ENCODE data around the gene NDUFA8. TPM values are rescaled to one million over a fixed set of nuclear protein-coding genes. Genes with fewer than 3 reads are reported as not detected.

The NDUFA8 gene
- polyA plus RNA-seq, 1 experiment, result 52.4 TPM

DNA sequence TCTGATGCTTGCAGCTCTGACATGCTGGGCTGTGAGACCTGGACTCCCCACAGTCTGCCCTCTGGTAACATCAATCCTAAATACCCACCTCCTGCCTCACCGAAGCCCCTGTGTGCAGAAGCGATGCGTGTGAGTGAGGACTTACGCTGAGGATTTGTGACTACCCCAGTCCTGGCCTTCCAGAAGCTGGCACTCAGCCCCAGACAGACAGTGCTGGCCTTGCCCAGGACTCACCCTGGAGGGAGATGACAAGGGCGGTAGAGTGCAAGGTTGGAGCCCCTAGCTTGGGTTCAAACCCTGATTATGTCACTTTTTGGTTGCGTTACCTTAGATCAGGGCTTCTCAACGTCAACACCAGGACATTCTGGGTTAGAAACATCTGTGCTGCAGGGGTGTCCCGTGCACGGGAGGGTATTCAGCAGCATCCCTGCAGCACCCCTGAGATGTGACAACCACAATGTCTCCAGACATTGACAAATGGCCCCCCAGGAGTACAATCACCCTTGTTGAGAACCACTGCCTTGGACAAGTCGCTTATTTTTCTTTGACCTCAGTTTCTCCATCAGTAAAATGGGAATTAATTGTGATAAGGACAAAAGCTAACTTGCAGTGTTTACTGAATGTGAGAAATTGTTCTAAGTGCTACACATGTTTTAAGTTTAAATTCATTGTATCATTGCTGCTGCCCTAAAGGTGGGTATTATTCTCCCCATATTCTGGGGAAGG lies 43.0 kb downstream of the NDUFA8 start:
- TF ChIP-seq, protein P1, sequence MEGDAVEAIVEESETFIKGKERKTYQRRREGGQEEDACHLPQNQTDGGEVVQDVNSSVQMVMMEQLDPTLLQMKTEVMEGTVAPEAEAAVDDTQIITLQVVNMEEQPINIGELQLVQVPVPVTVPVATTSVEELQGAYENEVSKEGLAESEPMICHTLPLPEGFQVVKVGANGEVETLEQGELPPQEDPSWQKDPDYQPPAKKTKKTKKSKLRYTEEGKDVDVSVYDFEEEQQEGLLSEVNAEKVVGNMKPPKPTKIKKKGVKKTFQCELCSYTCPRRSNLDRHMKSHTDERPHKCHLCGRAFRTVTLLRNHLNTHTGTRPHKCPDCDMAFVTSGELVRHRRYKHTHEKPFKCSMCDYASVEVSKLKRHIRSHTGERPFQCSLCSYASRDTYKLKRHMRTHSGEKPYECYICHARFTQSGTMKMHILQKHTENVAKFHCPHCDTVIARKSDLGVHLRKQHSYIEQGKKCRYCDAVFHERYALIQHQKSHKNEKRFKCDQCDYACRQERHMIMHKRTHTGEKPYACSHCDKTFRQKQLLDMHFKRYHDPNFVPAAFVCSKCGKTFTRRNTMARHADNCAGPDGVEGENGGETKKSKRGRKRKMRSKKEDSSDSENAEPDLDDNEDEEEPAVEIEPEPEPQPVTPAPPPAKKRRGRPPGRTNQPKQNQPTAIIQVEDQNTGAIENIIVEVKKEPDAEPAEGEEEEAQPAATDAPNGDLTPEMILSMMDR (IDR thresholded peaks at IDR 0.05; ENCODE audit: insufficient read depth, low read depth, low read length), result no peak
- Histone ChIP-seq H3K36me3 (ENCODE audit: control insufficient read depth, insufficient read depth, low read length) (no peaks in the 10 kb centered on the region), H3K27me3 (ENCODE audit: control insufficient read depth, insufficient read depth, low read length) (peaks cover 16% of the 10 kb centered on the region), H3K4me3 (ENCODE audit: low read depth, low read length) (no peak overlapping the region)
- DNase-seq (ENCODE audit: low read depth), result no peak
- POLR2A ChIA-PET, result no interaction called here
- CTCF ChIA-PET, result interaction anchor here (1.3 to 3.1 kb wide), 6 partner anchors 14 to 429 kb away, joined by 3 to 34 read pairs (median 6); no protein-coding TSS in a partner anchor

DNA sequence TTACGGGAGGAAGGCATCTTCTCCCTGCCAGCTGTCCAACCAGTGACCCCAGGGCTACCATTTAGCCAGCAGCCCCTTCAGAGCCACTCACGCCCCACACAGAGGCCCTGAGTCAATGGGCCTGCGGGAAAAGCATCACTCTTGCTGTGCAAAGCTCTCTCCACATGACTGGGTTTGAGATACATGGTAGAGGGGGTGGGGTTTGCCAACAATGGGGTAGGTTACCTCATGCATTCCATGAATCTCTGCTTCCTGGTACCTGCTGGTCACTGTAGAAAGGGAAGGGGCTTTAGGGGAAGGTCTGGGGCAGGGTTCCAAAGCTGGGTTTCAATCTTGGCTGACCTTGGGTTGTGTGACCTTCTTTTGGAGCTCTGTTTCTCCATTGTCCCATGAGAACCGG lies 43.5 kb downstream of the NDUFA8 start:
- TF ChIP-seq, protein P1 (IDR thresholded peaks at IDR 0.05; ENCODE audit: insufficient read depth, low read depth, low read length), result no peak
- no peaks in the 10 kb centered on the region for H3K36me3 ChIP-seq (ENCODE audit: control insufficient read depth, insufficient read depth, low read length)
- POLR2A ChIA-PET, result no interaction called here
- no peak for DNase-seq (ENCODE audit: low read depth)
- CTCF ChIA-PET, result interaction anchor here (0.9 to 3.1 kb wide), 11 partner anchors 9 to 429 kb away, joined by 3 to 34 read pairs (median 4); no protein-coding TSS in a partner anchor
- H3K4me3 ChIP-seq (ENCODE audit: low read depth, low read length), result no peak overlapping the region
- H3K27me3 ChIP-seq (ENCODE audit: control insufficient read depth, insufficient read depth, low read length), result peaks cover 16% of the 10 kb centered on the region

DNA sequence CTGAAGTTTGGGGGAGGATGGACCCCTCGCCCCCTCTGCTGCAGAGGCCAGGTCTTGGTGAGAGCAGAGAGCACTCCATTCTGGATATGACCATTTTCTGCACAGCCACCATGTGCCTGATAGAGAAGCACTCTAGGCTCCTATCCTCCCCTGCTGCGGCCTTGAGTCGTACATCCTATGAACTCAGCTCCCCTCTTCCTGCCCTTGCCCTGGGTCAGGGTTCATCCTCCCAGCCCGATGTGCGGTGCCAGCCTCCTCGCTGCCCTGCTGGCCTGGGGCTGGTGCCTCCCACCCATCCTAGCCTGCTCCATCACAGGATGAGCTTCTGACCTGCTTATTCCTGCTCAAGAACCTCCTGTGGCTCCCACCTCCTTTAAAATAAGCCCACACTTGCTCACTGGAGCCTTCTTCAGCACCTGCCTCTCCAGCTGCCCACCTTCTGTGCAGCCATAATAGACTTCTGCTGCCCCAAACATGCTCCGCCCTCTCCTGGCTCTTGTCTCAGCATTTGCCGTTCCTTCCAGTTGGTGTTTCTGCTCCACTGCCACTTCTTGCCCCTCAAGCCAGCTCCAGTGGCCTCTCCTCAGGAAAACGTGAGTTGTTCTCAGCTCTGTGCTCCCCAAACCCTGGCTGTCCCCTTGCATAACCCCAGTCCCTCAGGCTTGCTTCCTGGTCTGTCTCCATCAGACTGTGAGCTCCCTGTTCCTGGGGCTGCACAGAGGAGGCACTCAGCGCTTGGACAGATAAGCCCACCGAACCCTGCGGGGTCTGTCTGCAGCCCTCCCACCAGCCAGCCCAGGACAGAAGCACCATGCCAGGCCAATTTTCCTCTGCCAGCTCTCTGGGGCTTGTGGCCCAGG lies 44.2 kb downstream of the NDUFA8 start:
- no peak overlapping the region for H3K4me3 ChIP-seq (ENCODE audit: low read depth, low read length)
- TF ChIP-seq, protein P1 (IDR thresholded peaks at IDR 0.05; ENCODE audit: insufficient read depth, low read depth, low read length), result no peak
- H3K36me3 ChIP-seq (ENCODE audit: control insufficient read depth, insufficient read depth, low read length), result no peaks in the 10 kb centered on the region
- ChIA-PET POLR2A (no interaction called here), CTCF (interaction anchor here (0.9 to 3.1 kb wide), 11 partner anchors 8 to 428 kb away, joined by 3 to 34 read pairs (median 4); no protein-coding TSS in a partner anchor)
- no peak for DNase-seq (ENCODE audit: low read depth)
- peaks cover 16% of the 10 kb centered on the region for H3K27me3 ChIP-seq (ENCODE audit: control insufficient read depth, insufficient read depth, low read length)

DNA sequence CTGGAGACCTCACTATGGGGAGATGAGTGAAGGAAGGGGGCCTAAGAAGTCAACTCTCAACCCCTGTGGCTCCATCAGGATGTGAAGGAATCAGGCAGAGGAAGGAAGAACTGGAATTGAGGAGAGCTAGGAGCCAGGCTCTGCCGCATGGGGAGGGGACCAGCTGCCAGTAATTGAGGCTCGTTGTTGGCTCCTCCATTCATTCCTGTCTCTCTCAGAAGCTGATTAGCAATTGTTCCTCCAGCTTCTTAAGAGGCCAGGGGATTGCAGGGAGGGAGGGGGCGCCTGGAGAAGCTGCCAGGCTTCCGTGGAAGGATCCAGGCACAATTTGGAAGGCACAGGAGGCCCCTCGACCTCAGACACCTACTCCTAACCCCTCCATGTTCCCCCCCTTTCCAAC lies 46.0 kb downstream of the NDUFA8 start:
- TF ChIP-seq, protein P1 (IDR thresholded peaks at IDR 0.05; ENCODE audit: insufficient read depth, low read depth, low read length), result no peak
- ChIA-PET CTCF (interaction anchor here (1.1 to 9.3 kb wide), 3 partner anchors 10 to 237 kb away, joined by 3 to 100 read pairs (median 11); no protein-coding TSS in a partner anchor), POLR2A (no interaction called here)
- no peak for DNase-seq (ENCODE audit: low read depth)
- H3K27me3 ChIP-seq (ENCODE audit: control insufficient read depth, insufficient read depth, low read length), result peaks cover 16% of the 10 kb centered on the region
- no peaks in the 10 kb centered on the region for H3K36me3 ChIP-seq (ENCODE audit: control insufficient read depth, insufficient read depth, low read length)
- H3K4me3 ChIP-seq (ENCODE audit: low read depth, low read length), result no peak overlapping the region

DNA sequence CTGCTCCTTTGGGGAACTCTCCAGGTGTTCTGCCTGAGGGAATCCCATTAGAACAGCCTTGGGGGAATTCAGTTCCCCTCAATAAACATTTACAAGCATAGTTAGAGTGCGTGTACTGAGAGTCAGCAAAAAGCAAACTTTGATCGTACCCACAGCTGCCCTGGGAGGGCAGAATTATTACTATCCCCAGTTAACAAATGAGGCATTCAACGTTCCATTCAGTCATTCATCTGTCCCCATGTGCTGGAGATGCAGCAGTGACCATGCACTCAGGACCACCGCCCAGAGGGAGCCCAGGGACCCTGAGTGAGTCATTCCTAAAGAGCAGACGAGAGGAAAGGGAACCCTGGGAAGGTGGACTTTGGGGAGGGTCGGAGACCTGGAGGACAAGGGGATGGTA lies 47.3 kb downstream of the NDUFA8 start:
- POLR2A ChIA-PET, result no interaction called here

More for the DNA sequence above, 47.3 kb downstream of the NDUFA8 start:
- H3K27me3 ChIP-seq (ENCODE audit: control insufficient read depth, insufficient read depth, low read length), result peaks cover 16% of the 10 kb centered on the region
- no peak overlapping the region for H3K4me3 ChIP-seq (ENCODE audit: low read depth, low read length)
- no peak for DNase-seq (ENCODE audit: low read depth)
- TF ChIP-seq, protein P1 (IDR thresholded peaks at IDR 0.05; ENCODE audit: insufficient read depth, low read depth, low read length), result no peak
- H3K36me3 ChIP-seq (ENCODE audit: control insufficient read depth, insufficient read depth, low read length), result no peaks in the 10 kb centered on the region
- CTCF ChIA-PET, result interaction anchor here (0.6 to 9.3 kb wide), 3 partner anchors 11 to 239 kb away, joined by 3 to 100 read pairs (median 11); no protein-coding TSS in a partner anchor

All from BJ (cell line).